ENCODE measurements around the gene SLCO3A1.

Gene SLCO3A1

DNA sequence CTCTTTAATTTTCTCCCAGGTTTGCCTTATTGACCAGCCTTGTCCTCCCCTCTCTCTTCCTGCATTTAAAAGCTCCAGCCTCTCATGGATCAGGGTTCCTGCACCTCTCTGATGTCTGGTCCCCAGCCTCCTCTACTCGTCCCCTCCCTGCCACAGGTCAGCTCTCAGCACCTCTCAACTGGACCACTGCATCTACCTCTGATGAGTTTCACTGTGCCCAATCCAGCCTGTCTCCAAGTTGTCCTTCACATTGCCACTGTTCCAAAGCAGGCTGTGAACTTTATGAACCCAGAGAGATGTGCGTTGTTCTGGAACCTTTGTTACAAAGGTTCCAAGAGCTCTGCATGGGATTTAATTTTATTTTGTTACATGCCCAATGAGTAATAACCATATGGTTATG lies 76.6 kb downstream of the SLCO3A1 start:
- H3K27ac ChIP-seq (ENCODE audit: low read depth in 2 of 2, low read length in 2 of 2) = no peak overlapping the region
- H3K36me3 ChIP-seq (ENCODE audit: control insufficient read depth in 2 of 2, insufficient read depth in 2 of 2, low read length in 2 of 2) = no peaks in the 10 kb centered on the region
- H3K9ac ChIP-seq (ENCODE audit: low read depth in 1 of 2, low read length in 2 of 2) = no peak overlapping the region
- H3K9me3 ChIP-seq (ENCODE audit: control insufficient read depth in 2 of 2, low read length in 2 of 2) = no peaks in the 10 kb centered on the region
- H3K4me3 ChIP-seq (ENCODE audit: low read length in 2 of 2) = no peak overlapping the region
- H3K27me3 ChIP-seq (ENCODE audit: control insufficient read depth in 2 of 2, insufficient read depth in 2 of 2, low read length in 2 of 2) = no peaks in the 10 kb centered on the region
- H3K4me1 ChIP-seq (ENCODE audit: control insufficient read depth in 2 of 2, insufficient read depth in 2 of 2, low read length in 2 of 2) = peaks cover 8 to 41% of the 10 kb centered on the region in 2 donors

DNA sequence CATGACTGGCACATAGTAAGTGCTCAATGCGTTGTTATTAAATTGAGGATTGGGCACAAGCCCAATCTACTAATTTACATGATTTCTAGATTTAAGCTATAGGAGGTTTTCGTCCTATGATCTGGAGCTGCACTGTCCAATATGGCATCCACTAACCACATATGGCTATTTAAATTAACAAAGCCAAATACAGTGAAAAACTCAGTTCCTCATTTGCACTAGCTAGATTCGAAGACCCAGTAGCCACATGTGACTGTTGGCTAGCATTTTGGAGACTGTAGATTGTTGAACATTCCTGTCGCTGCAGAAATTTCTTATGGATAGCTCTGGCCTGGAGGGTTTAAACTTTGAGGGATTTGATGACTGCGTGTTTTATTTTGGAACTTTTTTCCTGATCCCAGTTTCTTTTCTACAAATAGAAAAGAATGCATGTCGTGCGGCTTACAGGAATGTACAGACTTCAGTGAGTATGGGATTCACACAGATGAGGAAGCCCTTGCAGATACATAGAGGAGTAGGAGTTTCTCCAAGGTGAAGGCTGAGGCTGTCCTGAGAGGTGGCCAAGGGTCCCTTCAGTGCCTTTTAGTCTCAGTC lies 82.8 kb downstream of the SLCO3A1 start:
- Histone ChIP-seq H3K36me3 (ENCODE audit: control insufficient read depth in 2 of 2, insufficient read depth in 2 of 2, low read length in 2 of 2) (no peaks in the 10 kb centered on the region), H3K27me3 (ENCODE audit: control insufficient read depth in 2 of 2, insufficient read depth in 2 of 2, low read length in 2 of 2) (no peaks in the 10 kb centered on the region), H3K4me3 (ENCODE audit: low read length in 2 of 2) (no peak overlapping the region), H3K4me1 (ENCODE audit: control insufficient read depth in 2 of 2, insufficient read depth in 2 of 2, low read length in 2 of 2) (peaks cover 10 to 13% of the 10 kb centered on the region in 2 donors), H3K9me3 (ENCODE audit: control insufficient read depth in 2 of 2, low read length in 2 of 2) (no peaks in the 10 kb centered on the region), H3K27ac (ENCODE audit: low read depth in 2 of 2, low read length in 2 of 2) (peak overlapping the region; percentile 1 to 45), H3K9ac (ENCODE audit: low read depth in 1 of 2, low read length in 2 of 2) (no peak overlapping the region)

DNA sequence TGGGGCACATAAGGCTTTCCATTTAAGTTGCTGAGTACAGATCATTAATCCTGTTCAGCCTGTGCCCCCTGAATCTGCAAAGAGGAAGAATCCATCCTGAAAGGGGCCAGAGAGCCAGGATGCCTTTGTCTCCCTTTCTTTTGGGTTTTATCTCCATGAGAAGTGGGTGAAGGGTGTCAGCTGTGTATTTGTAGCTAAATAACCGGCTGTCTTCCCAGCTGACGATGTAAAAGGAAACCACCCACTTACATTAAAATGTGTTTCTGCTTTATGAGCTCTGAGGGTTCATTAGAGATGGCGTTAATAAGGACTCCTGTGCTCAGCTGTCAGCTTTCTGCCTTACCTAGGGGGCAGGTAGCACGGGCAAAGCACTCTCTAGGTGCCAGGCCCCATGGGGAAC lies 83.4 kb downstream of the SLCO3A1 start:
- Histone ChIP-seq H3K36me3 (ENCODE audit: control insufficient read depth in 2 of 2, insufficient read depth in 2 of 2, low read length in 2 of 2) (no peaks in the 10 kb centered on the region), H3K9me3 (ENCODE audit: control insufficient read depth in 2 of 2, low read length in 2 of 2) (no peaks in the 10 kb centered on the region), H3K4me3 (ENCODE audit: low read length in 2 of 2) (no peak overlapping the region), H3K27ac (ENCODE audit: low read depth in 2 of 2, low read length in 2 of 2) (peak overlapping the region; percentile 1 to 45), H3K27me3 (ENCODE audit: control insufficient read depth in 2 of 2, insufficient read depth in 2 of 2, low read length in 2 of 2) (no peaks in the 10 kb centered on the region), H3K9ac (ENCODE audit: low read depth in 1 of 2, low read length in 2 of 2) (no peak overlapping the region), H3K4me1 (ENCODE audit: control insufficient read depth in 2 of 2, insufficient read depth in 2 of 2, low read length in 2 of 2) (peaks cover 14 to 19% of the 10 kb centered on the region in 2 donors)

DNA sequence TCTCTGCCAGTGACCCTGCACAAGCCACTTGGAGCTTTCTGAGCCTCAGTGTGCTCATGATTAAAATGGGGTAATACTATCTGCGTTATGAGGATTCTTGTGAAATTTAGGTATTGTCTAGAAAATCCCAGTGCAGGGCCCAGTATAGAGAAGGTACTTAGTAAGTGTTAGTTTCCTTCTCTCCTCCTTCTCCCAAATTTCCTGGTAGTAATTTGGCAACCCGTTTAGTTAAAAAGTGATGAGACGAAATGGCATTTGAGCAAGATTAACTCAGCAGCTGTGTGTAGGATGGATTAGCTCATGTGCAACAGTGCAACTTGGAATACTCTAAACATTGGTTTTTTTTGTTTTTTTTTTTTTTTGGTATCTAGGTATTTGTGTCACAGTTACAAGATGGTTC lies 84.6 kb downstream of the SLCO3A1 start:
- Histone ChIP-seq H3K9ac (ENCODE audit: low read depth in 1 of 2, low read length in 2 of 2) (no peak overlapping the region), H3K4me3 (ENCODE audit: low read length in 2 of 2) (no peak overlapping the region), H3K27me3 (ENCODE audit: control insufficient read depth in 2 of 2, insufficient read depth in 2 of 2, low read length in 2 of 2) (no peaks in the 10 kb centered on the region), H3K9me3 (ENCODE audit: control insufficient read depth in 2 of 2, low read length in 2 of 2) (no peaks in the 10 kb centered on the region), H3K27ac (ENCODE audit: low read depth in 2 of 2, low read length in 2 of 2) (no peak overlapping the region), H3K36me3 (ENCODE audit: control insufficient read depth in 2 of 2, insufficient read depth in 2 of 2, low read length in 2 of 2) (no peaks in the 10 kb centered on the region), H3K4me1 (ENCODE audit: control insufficient read depth in 2 of 2, insufficient read depth in 2 of 2, low read length in 2 of 2) (peaks cover 25 to 29% of the 10 kb centered on the region in 2 donors)

DNA sequence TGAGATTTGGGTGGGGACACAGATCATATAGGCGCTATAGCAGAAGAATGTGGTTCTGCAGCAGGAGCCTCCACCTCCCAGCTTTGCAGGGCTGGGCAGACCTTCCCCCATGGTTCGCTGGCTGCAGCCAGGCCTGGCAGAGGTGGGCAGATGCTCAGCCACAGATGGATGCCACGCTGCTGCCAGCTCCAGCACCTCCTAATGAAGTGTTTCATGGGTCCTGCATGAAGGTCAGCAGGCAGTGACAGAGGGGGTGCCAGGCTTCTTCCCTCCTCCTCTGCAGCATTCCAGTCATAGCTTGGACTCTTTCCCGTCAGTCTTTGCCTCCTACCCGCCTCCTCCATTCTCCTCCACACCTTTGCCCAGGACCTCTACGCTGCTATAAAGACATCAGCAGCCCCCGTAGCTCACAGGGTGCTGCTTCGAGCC lies 85.9 kb downstream of the SLCO3A1 start:
- Histone ChIP-seq H3K4me3 (ENCODE audit: low read length in 2 of 2) (no peak overlapping the region), H3K9ac (ENCODE audit: low read depth in 1 of 2, low read length in 2 of 2) (no peak overlapping the region), H3K4me1 (ENCODE audit: control insufficient read depth in 2 of 2, insufficient read depth in 2 of 2, low read length in 2 of 2) (peaks cover 25 to 37% of the 10 kb centered on the region in 2 donors), H3K27me3 (ENCODE audit: control insufficient read depth in 2 of 2, insufficient read depth in 2 of 2, low read length in 2 of 2) (no peaks in the 10 kb centered on the region), H3K36me3 (ENCODE audit: control insufficient read depth in 2 of 2, insufficient read depth in 2 of 2, low read length in 2 of 2) (no peaks in the 10 kb centered on the region), H3K9me3 (ENCODE audit: control insufficient read depth in 2 of 2, low read length in 2 of 2) (no peaks in the 10 kb centered on the region), H3K27ac (ENCODE audit: low read depth in 2 of 2, low read length in 2 of 2) (no peak overlapping the region)

DNA sequence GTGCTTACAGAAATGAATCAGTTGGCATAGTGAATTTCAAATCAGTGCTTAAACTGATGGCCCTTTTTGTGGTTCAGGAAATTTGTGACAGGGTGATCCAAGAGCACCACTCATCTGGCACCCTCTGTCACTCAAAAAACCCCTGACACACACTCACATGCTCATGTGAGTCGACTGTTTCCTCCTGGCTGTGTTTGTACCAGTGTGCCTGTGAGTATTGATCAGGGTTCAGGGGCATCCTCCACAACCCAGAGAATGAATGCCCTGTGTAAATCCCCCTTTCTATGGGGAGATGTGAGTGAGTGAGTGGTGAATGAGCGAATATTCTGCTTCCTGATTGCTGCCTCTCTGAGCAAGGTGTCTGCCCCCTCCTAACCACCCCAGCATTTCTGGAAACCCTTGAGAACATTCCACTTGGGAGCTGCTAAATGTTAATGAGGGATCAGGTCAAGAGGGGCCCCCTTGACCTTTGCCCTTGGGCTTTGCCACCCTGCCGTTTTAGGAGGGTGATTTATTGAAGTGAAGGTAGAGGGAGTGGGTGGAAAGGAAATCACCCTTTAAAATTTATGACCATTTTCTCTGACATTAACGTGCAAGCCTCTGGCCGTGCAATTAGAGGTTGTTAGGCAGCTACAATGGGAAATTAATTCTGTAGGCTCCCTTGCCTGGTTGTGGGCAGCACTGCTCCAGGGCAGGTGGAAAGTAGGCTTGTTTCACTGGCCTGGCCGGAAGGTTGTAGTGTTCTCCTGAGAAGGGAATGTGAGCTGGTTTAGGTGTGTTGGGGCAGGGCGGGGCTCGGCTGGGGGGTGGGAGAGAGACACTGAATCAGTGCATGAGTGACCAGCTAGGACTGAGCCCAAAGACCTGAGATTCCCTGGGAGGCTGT lies 87.2 kb downstream of the SLCO3A1 start:
- peaks cover 25 to 37% of the 10 kb centered on the region in 2 donors for H3K4me1 ChIP-seq (ENCODE audit: control insufficient read depth in 2 of 2, insufficient read depth in 2 of 2, low read length in 2 of 2)
- peak overlapping the region; percentile 13 to 36 for H3K9ac ChIP-seq (ENCODE audit: low read depth in 1 of 2, low read length in 2 of 2)
- peak overlapping the region; percentile 45 to 57 for H3K27ac ChIP-seq (ENCODE audit: low read depth in 2 of 2, low read length in 2 of 2)
- H3K9me3 ChIP-seq (ENCODE audit: control insufficient read depth in 2 of 2, low read length in 2 of 2) = no peaks in the 10 kb centered on the region
- no peaks in the 10 kb centered on the region for H3K36me3 ChIP-seq (ENCODE audit: control insufficient read depth in 2 of 2, insufficient read depth in 2 of 2, low read length in 2 of 2)
- H3K27me3 ChIP-seq (ENCODE audit: control insufficient read depth in 2 of 2, insufficient read depth in 2 of 2, low read length in 2 of 2) = no peaks in the 10 kb centered on the region
- H3K4me3 ChIP-seq (ENCODE audit: low read length in 2 of 2) = no peak overlapping the region

DNA sequence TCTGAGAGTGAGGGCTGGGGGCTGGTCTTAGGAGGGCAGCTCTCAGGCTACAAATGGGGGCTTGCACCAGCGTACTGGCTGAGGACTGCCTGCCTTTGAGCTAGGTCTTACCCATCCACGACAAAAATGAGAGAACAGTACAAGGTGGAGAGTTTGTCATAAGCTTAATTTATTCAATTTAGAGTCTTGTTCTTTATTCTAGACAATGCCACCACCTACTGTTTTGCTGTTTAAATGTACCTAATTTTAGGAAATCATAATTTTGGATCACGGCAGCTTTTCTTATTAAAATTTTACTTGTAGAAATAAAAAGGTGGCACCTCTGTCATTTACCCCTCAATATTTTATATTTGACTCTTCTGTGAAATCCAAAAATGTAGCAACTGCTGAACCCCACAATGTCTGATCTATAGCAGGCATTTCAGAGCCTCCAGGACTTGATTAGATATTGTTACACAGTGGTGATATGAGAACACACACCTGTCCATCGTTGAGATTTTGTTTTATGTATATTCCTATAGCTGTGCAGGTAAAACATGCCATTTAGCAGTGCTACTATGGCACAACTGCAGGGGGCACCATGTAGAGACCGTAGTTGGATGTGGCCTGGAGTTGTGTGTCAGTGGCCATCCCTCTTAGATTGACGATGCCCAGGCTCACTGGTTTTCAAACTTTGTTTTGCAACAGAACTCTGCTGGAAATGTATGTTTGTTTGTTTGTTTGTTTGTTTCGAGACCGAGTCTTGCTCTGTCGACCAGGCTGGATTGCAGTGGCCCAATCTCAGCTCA lies 88.6 kb downstream of the SLCO3A1 start:
- Histone ChIP-seq H3K27ac (ENCODE audit: low read depth in 2 of 2, low read length in 2 of 2) (peak overlapping the region; percentile 52 to 66), H3K4me3 (ENCODE audit: low read length in 2 of 2) (no peak overlapping the region), H3K9me3 (ENCODE audit: control insufficient read depth in 2 of 2, low read length in 2 of 2) (no peaks in the 10 kb centered on the region), H3K27me3 (ENCODE audit: control insufficient read depth in 2 of 2, insufficient read depth in 2 of 2, low read length in 2 of 2) (no peaks in the 10 kb centered on the region), H3K4me1 (ENCODE audit: control insufficient read depth in 2 of 2, insufficient read depth in 2 of 2, low read length in 2 of 2) (peaks cover 28 to 38% of the 10 kb centered on the region in 2 donors), H3K9ac (ENCODE audit: low read depth in 1 of 2, low read length in 2 of 2) (no peak overlapping the region), H3K36me3 (ENCODE audit: control insufficient read depth in 2 of 2, insufficient read depth in 2 of 2, low read length in 2 of 2) (no peaks in the 10 kb centered on the region)

DNA sequence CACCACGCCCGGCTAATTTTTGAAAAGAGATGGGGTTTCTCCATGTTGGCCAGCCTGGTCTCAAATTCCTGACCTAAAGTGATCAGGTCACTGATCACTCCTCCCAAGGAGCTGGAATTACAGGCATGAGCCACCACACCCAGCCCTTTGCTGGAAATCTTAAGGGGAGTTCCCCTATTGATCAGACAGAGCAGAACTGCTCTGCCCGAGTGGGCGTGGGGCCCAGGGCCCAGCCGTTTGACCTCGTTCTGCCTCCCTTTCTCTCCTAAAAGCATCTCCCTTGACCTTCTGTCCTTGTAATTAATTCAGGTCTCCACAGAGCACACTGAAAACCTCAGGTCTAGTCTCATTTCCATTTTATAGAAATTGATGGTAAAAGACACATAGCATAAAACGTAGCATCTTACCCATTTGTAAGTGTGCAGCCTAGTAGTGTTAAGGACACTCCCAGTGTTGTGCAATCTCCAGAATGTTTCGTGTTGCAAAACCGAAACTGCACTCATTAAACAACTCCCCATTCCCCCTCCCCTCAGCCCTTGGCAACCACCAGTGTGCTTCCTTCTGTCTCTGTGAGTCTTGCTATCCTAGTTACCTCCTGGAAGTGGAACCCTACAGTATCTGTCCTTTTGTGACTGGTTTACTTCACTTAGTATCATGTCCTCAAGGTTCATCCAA lies 89.3 kb downstream of the SLCO3A1 start:
- Histone ChIP-seq H3K4me1 (ENCODE audit: control insufficient read depth in 2 of 2, insufficient read depth in 2 of 2, low read length in 2 of 2) (peaks cover 36 to 46% of the 10 kb centered on the region in 2 donors), H3K27ac (ENCODE audit: low read depth in 2 of 2, low read length in 2 of 2) (peak overlapping the region; percentile 52 to 66), H3K36me3 (ENCODE audit: control insufficient read depth in 2 of 2, insufficient read depth in 2 of 2, low read length in 2 of 2) (no peaks in the 10 kb centered on the region), H3K9ac (ENCODE audit: low read depth in 1 of 2, low read length in 2 of 2) (peak overlapping the region; percentile 9 to 26), H3K27me3 (ENCODE audit: control insufficient read depth in 2 of 2, insufficient read depth in 2 of 2, low read length in 2 of 2) (no peaks in the 10 kb centered on the region), H3K4me3 (ENCODE audit: low read length in 2 of 2) (peak overlapping the region in 1 of 2 donors; percentile 56), H3K9me3 (ENCODE audit: control insufficient read depth in 2 of 2, low read length in 2 of 2) (no peaks in the 10 kb centered on the region)

DNA sequence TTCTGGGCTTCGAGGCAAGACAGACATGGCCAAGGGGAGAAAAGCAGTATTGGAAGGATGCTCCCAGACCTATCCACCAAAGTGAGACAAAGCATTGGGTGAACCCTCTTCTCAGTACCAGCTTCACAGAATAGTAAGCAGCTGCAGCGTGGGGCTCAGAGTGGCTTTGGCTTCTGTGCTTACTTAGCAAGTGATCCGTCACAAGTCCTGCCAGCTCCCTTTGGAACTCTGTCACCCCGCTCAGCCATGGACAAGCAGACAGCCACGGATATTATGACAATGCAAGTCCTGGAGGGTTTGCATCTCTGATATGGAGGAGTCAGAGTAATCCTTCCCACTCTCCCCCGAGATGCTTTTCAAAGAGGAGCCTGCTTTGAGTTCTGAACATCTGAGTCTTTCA lies 90.8 kb downstream of the SLCO3A1 start:
- Histone ChIP-seq H3K4me1 (ENCODE audit: control insufficient read depth in 2 of 2, insufficient read depth in 2 of 2, low read length in 2 of 2) (peaks cover 44 to 56% of the 10 kb centered on the region in 2 donors), H3K36me3 (ENCODE audit: control insufficient read depth in 2 of 2, insufficient read depth in 2 of 2, low read length in 2 of 2) (no peaks in the 10 kb centered on the region), H3K9ac (ENCODE audit: low read depth in 1 of 2, low read length in 2 of 2) (no peak overlapping the region), H3K9me3 (ENCODE audit: control insufficient read depth in 2 of 2, low read length in 2 of 2) (no peaks in the 10 kb centered on the region), H3K27ac (ENCODE audit: low read depth in 2 of 2, low read length in 2 of 2) (no peak overlapping the region), H3K27me3 (ENCODE audit: control insufficient read depth in 2 of 2, insufficient read depth in 2 of 2, low read length in 2 of 2) (no peaks in the 10 kb centered on the region), H3K4me3 (ENCODE audit: low read length in 2 of 2) (no peak overlapping the region)

Data from mucosa of rectum (tissue), 2 donors.